ENCODE measurements around the gene FARS2. TPM values are rescaled to one million over a fixed set of nuclear protein-coding genes. Genes with fewer than 3 reads are reported as not detected.
A peak's percentile ranks its signal among the peaks of the same experiment; 100 is the strongest.

Gene FARS2
- total RNA-seq, 1 donor from 2014 or later, result 23.3 TPM

GRCh38 chr6:5217356-5217755, 44.0 kb upstream of the FARS2 start:
- no peaks in the 10 kb centered on the region for H3K9me3 Mint-ChIP-seq
- H3K4me1 Mint-ChIP-seq, result peaks cover 24% of the 10 kb centered on the region
- peaks cover 2% of the 10 kb centered on the region for H3K36me3 Mint-ChIP-seq (ENCODE audit: low read depth)
- H3K27ac Mint-ChIP-seq (ENCODE audit: unreplicated experiment), result peak overlapping the region; percentile 82
- DNase-seq (ENCODE audit: low read depth, low spot score), result no peak
- no peaks in the 10 kb centered on the region for H3K27me3 Mint-ChIP-seq (ENCODE audit: low read depth)
- no peak overlapping the region for H3K4me3 Mint-ChIP-seq
- no peak for TF ChIP-seq CTCF (conservative IDR thresholded peaks at IDR 0.05)

GRCh38 chr6:5219011-5219691, 42.2 kb upstream of the FARS2 start:
- no peak for TF ChIP-seq CTCF (conservative IDR thresholded peaks at IDR 0.05)
- DNase-seq (ENCODE audit: low read depth, low spot score), result no peak
- no peaks in the 10 kb centered on the region for H3K27me3 Mint-ChIP-seq (ENCODE audit: low read depth)
- no peak overlapping the region for H3K4me3 Mint-ChIP-seq
- H3K4me1 Mint-ChIP-seq, result peaks cover 21% of the 10 kb centered on the region
- no peaks in the 10 kb centered on the region for H3K9me3 Mint-ChIP-seq
- no peak overlapping the region for H3K27ac Mint-ChIP-seq (ENCODE audit: unreplicated experiment)
- H3K36me3 Mint-ChIP-seq (ENCODE audit: low read depth), result peaks cover 4% of the 10 kb centered on the region

GRCh38 chr6:5220443-5220842, 40.9 kb upstream of the FARS2 start:
- TF ChIP-seq CTCF (conservative IDR thresholded peaks at IDR 0.05), result no peak
- Mint-ChIP-seq H3K4me1 (peaks cover 21% of the 10 kb centered on the region), H3K4me3 (no peak overlapping the region), H3K36me3 (ENCODE audit: low read depth) (peaks cover 2% of the 10 kb centered on the region), H3K27ac (ENCODE audit: unreplicated experiment) (no peak overlapping the region), H3K27me3 (ENCODE audit: low read depth) (no peaks in the 10 kb centered on the region), H3K9me3 (no peaks in the 10 kb centered on the region)
- no peak for DNase-seq (ENCODE audit: low read depth, low spot score)

GRCh38 chr6:5223309-5223708, 38.0 kb upstream of the FARS2 start:
- TF ChIP-seq CTCF (conservative IDR thresholded peaks at IDR 0.05), result no peak
- Mint-ChIP-seq H3K4me3 (no peak overlapping the region), H3K27ac (ENCODE audit: unreplicated experiment) (no peak overlapping the region), H3K27me3 (ENCODE audit: low read depth) (no peaks in the 10 kb centered on the region), H3K9me3 (no peaks in the 10 kb centered on the region), H3K4me1 (peaks cover 18% of the 10 kb centered on the region), H3K36me3 (ENCODE audit: low read depth) (peaks cover 2% of the 10 kb centered on the region)
- DNase-seq (ENCODE audit: low read depth, low spot score), result no peak

- H3K4me1 Mint-ChIP-seq, result no peaks in the 10 kb centered on the region
- no peaks in the 10 kb centered on the region for H3K36me3 Mint-ChIP-seq (ENCODE audit: low read depth)
- H3K27me3 Mint-ChIP-seq (ENCODE audit: low read depth), result no peaks in the 10 kb centered on the region
- no peak overlapping the region for H3K4me3 Mint-ChIP-seq
- DNase-seq (ENCODE audit: low read depth, low spot score), result no peak
- H3K27ac Mint-ChIP-seq (ENCODE audit: unreplicated experiment), result peak overlapping the region; percentile 19
- no peaks in the 10 kb centered on the region for H3K9me3 Mint-ChIP-seq
- no peak for TF ChIP-seq CTCF (conservative IDR thresholded peaks at IDR 0.05)
These were observed 32.0 kb upstream of the FARS2 start for GRCh38 chr6:5229356-5229755.

All from neural crest cell (in vitro differentiated cells).